SH-SY5Y (cell line): ENCODE data around the gene AGR2.

Experiments used
- GATA2 ChIP-seq: IDR thresholded peaks from 2 replicates; pipeline ENCODE4 v1.6.1; 2011; ENCODE audit warnings: mild to moderate bottlenecking, low read depth, low read length
- GATA3 ChIP-seq: IDR thresholded peaks from 2 replicates; pipeline ENCODE4 v1.6.1; 2011; ENCODE audit warnings: low read depth, mild to moderate bottlenecking, low read length, moderate library complexity

GRCh38 chr7:16780596-16780995 lies 24.2 kb downstream of the AGR2 start:
- TF ChIP-seq GATA3 (no peak), GATA2 (no peak)
